Prostate gland (tissue), 2 donors: ENCODE measurements around the gene FMN2.

Experiments used
- POLR2A ChIP-seq: fragments of 450-650 bp; IDR thresholded peaks from one replicate; pipeline ENCODE4 v1.6.1; 2016; ENCODE audit warnings: antibody characterized with exemption, mild to moderate bottlenecking
- POLR2AphosphoS5 ChIP-seq: sonication (generic); formaldehyde crosslinking; IDR thresholded peaks from one replicate; pipeline ENCODE4 v1.6.1; 2017; ENCODE audit warnings: antibody characterized with exemption
- TF ChIP-seq, protein P1 (sequence below), 4 experiments: fragments of 200-600 bp in 2 of 4; fragments of 450-650 bp in 2 of 4; sonication (generic) in 2 of 4; IDR thresholded peaks; 1 replicate in 3 of 4; 2 replicates in 1 of 4; pipeline ENCODE4 v1.5.1; 2016 to 2019; ENCODE audit warnings: antibody characterized with exemption in 4 of 4, mild to moderate bottlenecking in 2 of 4, moderate library complexity in 2 of 4

DNA sequence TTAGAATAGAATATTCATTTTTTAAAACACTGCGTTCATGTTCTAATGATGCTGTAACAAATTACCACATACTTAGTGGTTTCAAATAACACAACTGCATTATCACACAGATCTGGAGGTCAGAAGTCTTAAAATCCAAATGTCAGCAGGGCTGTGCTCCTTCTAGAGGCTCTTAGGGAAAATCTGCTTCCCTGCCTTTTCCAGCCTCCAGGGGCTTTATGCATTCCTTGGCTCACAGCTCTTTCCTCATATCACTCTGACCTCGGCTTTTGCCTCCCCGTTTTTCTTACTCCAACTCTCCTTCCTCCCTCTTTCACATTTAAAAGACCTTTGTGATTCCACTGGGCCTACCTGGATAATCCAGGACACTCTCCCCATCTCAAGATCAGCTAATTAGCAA lies 18.6 kb upstream of the FMN2 start:
- TF ChIP-seq, protein P1, sequence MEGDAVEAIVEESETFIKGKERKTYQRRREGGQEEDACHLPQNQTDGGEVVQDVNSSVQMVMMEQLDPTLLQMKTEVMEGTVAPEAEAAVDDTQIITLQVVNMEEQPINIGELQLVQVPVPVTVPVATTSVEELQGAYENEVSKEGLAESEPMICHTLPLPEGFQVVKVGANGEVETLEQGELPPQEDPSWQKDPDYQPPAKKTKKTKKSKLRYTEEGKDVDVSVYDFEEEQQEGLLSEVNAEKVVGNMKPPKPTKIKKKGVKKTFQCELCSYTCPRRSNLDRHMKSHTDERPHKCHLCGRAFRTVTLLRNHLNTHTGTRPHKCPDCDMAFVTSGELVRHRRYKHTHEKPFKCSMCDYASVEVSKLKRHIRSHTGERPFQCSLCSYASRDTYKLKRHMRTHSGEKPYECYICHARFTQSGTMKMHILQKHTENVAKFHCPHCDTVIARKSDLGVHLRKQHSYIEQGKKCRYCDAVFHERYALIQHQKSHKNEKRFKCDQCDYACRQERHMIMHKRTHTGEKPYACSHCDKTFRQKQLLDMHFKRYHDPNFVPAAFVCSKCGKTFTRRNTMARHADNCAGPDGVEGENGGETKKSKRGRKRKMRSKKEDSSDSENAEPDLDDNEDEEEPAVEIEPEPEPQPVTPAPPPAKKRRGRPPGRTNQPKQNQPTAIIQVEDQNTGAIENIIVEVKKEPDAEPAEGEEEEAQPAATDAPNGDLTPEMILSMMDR (IDR thresholded peaks at IDR 0.05) = no peak
- TF ChIP-seq POLR2A = no peak
- no peak for TF ChIP-seq POLR2AphosphoS5
